HEK293 (cell line): ENCODE data around the gene PLEKHA6.

Experiments used
- CTCF ChIA-PET: fragments of 350-600 bp; formaldehyde crosslinking; extraction: SDS; loops from one replicate; lab custom pipeline; 2021; ENCODE audit warnings: antibody characterized with exemption; lab: Yijun Ruan, JAX
- POLR2A ChIA-PET: fragments of 300-600 bp; formaldehyde crosslinking; extraction: SDS; loops from one replicate; lab custom pipeline; 2020; ENCODE audit warnings: antibody characterized with exemption, inconsistent platforms; lab: Yijun Ruan, JAX
- H3K27ac ChIP-seq: fragments of 200-500 bp; sonication (Bioruptor generic); 2 replicates; pipeline ENCODE4 v1.5.1; 2014; ENCODE audit warnings: low read depth, low read length, control low read depth, inconsistent platforms; ENCODE audit errors: extremely low read depth
- H3K36me3 ChIP-seq, 2 experiments: fragments of 200-500 bp in 1 of 2; sonication (Bioruptor generic) in 1 of 2; 1 replicate in 1 of 2; 2 replicates in 1 of 2; pipeline ENCODE4 v1.5.1; 2014 to 2017; ENCODE audit warnings: inconsistent platforms in 2 of 2, low read length in 2 of 2; ENCODE audit not compliant: control insufficient read depth in 2 of 2, insufficient read depth in 1 of 2
- H3K4me1 ChIP-seq: fragments of 200-500 bp; sonication (Bioruptor generic); 2 replicates; pipeline ENCODE4 v1.5.1; 2014; ENCODE audit warnings: mild to moderate bottlenecking, low read length, inconsistent platforms; ENCODE audit not compliant: control insufficient read depth, insufficient read depth
- H3K4me3 ChIP-seq: 2 replicates; pipeline ENCODE4 v1.5.1; 2011; ENCODE audit warnings: low read depth, mild to moderate bottlenecking, control low read depth, low read length, moderate library complexity
- H3K9me3 ChIP-seq: fragments of 200-500 bp; sonication (Bioruptor generic); 2 replicates; pipeline ENCODE4 v1.5.1; 2014; ENCODE audit warnings: low read depth, low read length, inconsistent platforms; ENCODE audit not compliant: control insufficient read depth, insufficient read depth
- EGR2 ChIP-seq: fragments of 450-650 bp; formaldehyde crosslinking; IDR thresholded peaks from 2 replicates; pipeline ENCODE4 v1.5.1; 2016; ENCODE audit warnings: low read depth, missing biosample characterization, missing genetic modification characterization
- GLIS1 ChIP-seq: fragments of 450-650 bp; formaldehyde crosslinking; IDR thresholded peaks from 2 replicates; pipeline ENCODE4 v1.5.1; 2016; ENCODE audit warnings: missing biosample characterization, missing genetic modification characterization
- GLIS2 ChIP-seq: fragments of 450-650 bp; formaldehyde crosslinking; IDR thresholded peaks from 2 replicates; pipeline ENCODE4 v1.5.1; 2016; ENCODE audit warnings: missing biosample characterization, missing genetic modification characterization
- KLF10 ChIP-seq: fragments of 450-650 bp; IDR thresholded peaks from 2 replicates; pipeline ENCODE4 v1.5.1; 2018; ENCODE audit warnings: missing biosample characterization, mild to moderate bottlenecking, missing genetic modification characterization
- KLF16 ChIP-seq: fragments of 450-650 bp; formaldehyde crosslinking; IDR thresholded peaks from 2 replicates; pipeline ENCODE4 v1.5.1; 2017; ENCODE audit warnings: missing biosample characterization, missing genetic modification characterization
- SP3 ChIP-seq: fragments of 450-650 bp; formaldehyde crosslinking; IDR thresholded peaks from 2 replicates; pipeline ENCODE4 v1.5.1; 2016; ENCODE audit warnings: missing biosample characterization, missing genetic modification characterization
- TSHZ1 ChIP-seq: fragments of 450-650 bp; formaldehyde crosslinking; IDR thresholded peaks from 2 replicates; pipeline ENCODE4 v1.5.1; 2016; ENCODE audit warnings: missing biosample characterization, missing genetic modification characterization, borderline replicate concordance
- ZBTB44 ChIP-seq: fragments of 450-650 bp; IDR thresholded peaks from 2 replicates; pipeline ENCODE4 v1.5.1; 2018; ENCODE audit warnings: missing biosample characterization, mild to moderate bottlenecking, missing genetic modification characterization
- ZFHX2 ChIP-seq: fragments of 450-650 bp; formaldehyde crosslinking; conservative IDR thresholded peaks from 2 replicates; pipeline ENCODE4 v1.5.1; 2016; ENCODE audit warnings: missing biosample characterization, missing genetic modification characterization
- ZNF10 ChIP-seq: fragments of 450-650 bp; formaldehyde crosslinking; IDR thresholded peaks from 2 replicates; pipeline ENCODE4 v1.5.1; 2017; ENCODE audit warnings: missing biosample characterization, missing genetic modification characterization
- ZNF157 ChIP-seq: fragments of 450-650 bp; formaldehyde crosslinking; IDR thresholded peaks from 2 replicates; pipeline ENCODE4 v1.5.1; 2016; ENCODE audit warnings: missing biosample characterization, missing genetic modification characterization
- ZNF211 ChIP-seq: fragments of 450-650 bp; formaldehyde crosslinking; IDR thresholded peaks from 2 replicates; pipeline ENCODE4 v1.5.1; 2016; ENCODE audit warnings: low read depth, missing biosample characterization, missing genetic modification characterization
- ZNF366 ChIP-seq: fragments of 450-650 bp; formaldehyde crosslinking; conservative IDR thresholded peaks from 2 replicates; pipeline ENCODE4 v1.5.1; 2016; ENCODE audit warnings: missing biosample characterization, missing genetic modification characterization
- ZNF37A ChIP-seq: fragments of 450-650 bp; IDR thresholded peaks from 2 replicates; pipeline ENCODE4 v1.5.1; 2018; ENCODE audit warnings: missing biosample characterization, missing genetic modification characterization
- ZNF398 ChIP-seq: fragments of 450-650 bp; formaldehyde crosslinking; IDR thresholded peaks from 2 replicates; pipeline ENCODE4 v1.5.1; 2017; ENCODE audit warnings: missing biosample characterization, missing genetic modification characterization
- ZNF529 ChIP-seq: fragments of 450-650 bp; formaldehyde crosslinking; IDR thresholded peaks from 2 replicates; pipeline ENCODE4 v1.5.1; 2017; ENCODE audit warnings: missing genetic modification characterization, missing biosample characterization; ENCODE audit not compliant: insufficient replicate concordance
- ZNF549 ChIP-seq: fragments of 450-650 bp; IDR thresholded peaks from 2 replicates; pipeline ENCODE4 v1.5.1; 2018; ENCODE audit warnings: missing biosample characterization, missing genetic modification characterization, mild to moderate bottlenecking, inconsistent platforms, moderate library complexity
- ZSCAN16 ChIP-seq: fragments of 450-650 bp; formaldehyde crosslinking; IDR thresholded peaks from 2 replicates; pipeline ENCODE4 v1.5.1; 2016; ENCODE audit warnings: missing biosample characterization, missing genetic modification characterization
- TF ChIP-seq, protein P1 (sequence below): fragments of 450-650 bp; formaldehyde crosslinking; IDR thresholded peaks from 2 replicates; pipeline ENCODE4 v1.5.1; 2016; ENCODE audit warnings: missing biosample characterization, missing genetic modification characterization
- TF ChIP-seq, protein P2 (sequence below): fragments of 450-650 bp; IDR thresholded peaks from 2 replicates; pipeline ENCODE4 v1.5.1; 2018; ENCODE audit warnings: missing biosample characterization, missing genetic modification characterization
- TF ChIP-seq, protein P3 (sequence below): fragments of 450-650 bp; formaldehyde crosslinking; IDR thresholded peaks from 2 replicates; pipeline ENCODE4 v1.5.1; 2016; ENCODE audit warnings: missing biosample characterization, missing genetic modification characterization
- TF ChIP-seq, protein P4 (sequence below): fragments of 450-650 bp; formaldehyde crosslinking; IDR thresholded peaks from 2 replicates; pipeline ENCODE4 v1.5.1; 2016; ENCODE audit warnings: missing biosample characterization, missing genetic modification characterization, low read depth

The PLEKHA6 gene

DNA sequence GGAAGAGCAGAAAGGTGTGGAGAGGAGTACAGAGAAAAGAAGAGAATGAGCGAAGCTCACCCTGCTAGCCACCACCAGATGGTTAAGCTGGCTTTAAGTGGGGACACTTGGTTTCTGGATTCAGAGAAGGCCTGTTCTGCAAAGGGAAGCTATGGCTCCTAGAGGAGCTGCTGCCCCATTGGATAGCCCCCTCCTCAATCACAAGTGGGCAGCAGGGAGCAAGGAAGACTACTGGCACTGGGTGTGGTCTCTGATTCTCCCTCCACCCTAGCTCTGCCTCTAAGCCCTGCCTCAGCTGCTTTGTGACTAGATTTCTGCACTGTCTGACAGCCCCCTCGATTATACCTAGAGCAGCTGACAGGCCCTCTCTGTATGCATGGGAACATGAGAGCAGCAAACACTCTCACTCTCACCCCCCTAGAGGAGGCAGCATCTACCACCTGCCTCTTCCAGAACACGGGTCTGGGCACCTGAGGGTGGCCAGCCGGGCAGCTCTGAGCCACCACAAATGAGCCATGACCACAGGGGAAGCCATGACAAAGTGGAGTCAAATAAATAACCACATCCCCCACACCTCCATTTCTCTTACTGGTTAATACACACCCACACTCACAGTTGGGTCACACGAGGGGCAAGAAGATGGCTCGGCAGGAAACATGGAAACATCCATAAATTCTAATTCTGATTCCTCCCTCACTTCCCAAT is 13.6 kb downstream of the PLEKHA6 start (continued):
- no peak for TF ChIP-seq ZSCAN16
- TF ChIP-seq GLIS1 (tag by site-specific recombination) = no peak
- TF ChIP-seq KLF10 (tag by site-specific recombination) = no peak
- TF ChIP-seq, protein P1, sequence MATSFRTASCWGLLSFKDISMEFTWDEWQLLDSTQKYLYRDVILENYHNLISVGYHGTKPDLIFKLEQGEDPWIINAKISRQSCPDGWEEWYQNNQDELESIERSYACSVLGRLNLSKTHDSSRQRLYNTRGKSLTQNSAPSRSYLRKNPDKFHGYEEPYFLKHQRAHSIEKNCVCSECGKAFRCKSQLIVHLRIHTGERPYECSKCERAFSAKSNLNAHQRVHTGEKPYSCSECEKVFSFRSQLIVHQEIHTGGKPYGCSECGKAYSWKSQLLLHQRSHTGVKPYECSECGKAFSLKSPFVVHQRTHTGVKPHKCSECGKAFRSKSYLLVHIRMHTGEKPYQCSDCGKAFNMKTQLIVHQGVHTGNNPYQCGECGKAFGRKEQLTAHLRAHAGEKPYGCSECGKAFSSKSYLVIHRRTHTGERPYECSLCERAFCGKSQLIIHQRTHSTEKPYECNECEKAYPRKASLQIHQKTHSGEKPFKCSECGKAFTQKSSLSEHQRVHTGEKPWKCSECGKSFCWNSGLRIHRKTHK (tag by site-specific recombination) = no peak
- TF ChIP-seq ZNF10 (tag by site-specific recombination) = no peak
- TF ChIP-seq TSHZ1 (tag by site-specific recombination) = no peak
- TF ChIP-seq ZNF157 = no peak
- TF ChIP-seq ZNF529 = no peak
- TF ChIP-seq, protein P2, sequence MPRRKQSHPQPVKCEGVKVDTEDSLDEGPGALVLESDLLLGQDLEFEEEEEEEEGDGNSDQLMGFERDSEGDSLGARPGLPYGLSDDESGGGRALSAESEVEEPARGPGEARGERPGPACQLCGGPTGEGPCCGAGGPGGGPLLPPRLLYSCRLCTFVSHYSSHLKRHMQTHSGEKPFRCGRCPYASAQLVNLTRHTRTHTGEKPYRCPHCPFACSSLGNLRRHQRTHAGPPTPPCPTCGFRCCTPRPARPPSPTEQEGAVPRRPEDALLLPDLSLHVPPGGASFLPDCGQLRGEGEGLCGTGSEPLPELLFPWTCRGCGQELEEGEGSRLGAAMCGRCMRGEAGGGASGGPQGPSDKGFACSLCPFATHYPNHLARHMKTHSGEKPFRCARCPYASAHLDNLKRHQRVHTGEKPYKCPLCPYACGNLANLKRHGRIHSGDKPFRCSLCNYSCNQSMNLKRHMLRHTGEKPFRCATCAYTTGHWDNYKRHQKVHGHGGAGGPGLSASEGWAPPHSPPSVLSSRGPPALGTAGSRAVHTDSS (tag by site-specific recombination) = no peak
- TF ChIP-seq GLIS2 = no peak

- TF ChIP-seq, protein P3, sequence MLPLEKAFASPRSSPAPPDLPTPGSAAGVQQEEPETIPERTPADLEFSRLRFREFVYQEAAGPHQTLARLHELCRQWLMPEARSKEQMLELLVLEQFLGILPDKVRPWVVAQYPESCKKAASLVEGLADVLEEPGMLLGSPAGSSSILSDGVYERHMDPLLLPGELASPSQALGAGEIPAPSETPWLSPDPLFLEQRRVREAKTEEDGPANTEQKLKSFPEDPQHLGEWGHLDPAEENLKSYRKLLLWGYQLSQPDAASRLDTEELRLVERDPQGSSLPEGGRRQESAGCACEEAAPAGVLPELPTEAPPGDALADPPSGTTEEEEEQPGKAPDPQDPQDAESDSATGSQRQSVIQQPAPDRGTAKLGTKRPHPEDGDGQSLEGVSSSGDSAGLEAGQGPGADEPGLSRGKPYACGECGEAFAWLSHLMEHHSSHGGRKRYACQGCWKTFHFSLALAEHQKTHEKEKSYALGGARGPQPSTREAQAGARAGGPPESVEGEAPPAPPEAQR (tag by site-specific recombination) = no peak
- TF ChIP-seq ZNF211 (tag by site-specific recombination) = no peak
- TF ChIP-seq ZNF549 (tag by site-specific recombination) = no peak
- no peak for TF ChIP-seq ZNF37A
- TF ChIP-seq ZNF366 (tag by site-specific recombination) = no peak
- TF ChIP-seq ZFHX2 (tag by site-specific recombination) = peak; percentile 83
- TF ChIP-seq, protein P4, sequence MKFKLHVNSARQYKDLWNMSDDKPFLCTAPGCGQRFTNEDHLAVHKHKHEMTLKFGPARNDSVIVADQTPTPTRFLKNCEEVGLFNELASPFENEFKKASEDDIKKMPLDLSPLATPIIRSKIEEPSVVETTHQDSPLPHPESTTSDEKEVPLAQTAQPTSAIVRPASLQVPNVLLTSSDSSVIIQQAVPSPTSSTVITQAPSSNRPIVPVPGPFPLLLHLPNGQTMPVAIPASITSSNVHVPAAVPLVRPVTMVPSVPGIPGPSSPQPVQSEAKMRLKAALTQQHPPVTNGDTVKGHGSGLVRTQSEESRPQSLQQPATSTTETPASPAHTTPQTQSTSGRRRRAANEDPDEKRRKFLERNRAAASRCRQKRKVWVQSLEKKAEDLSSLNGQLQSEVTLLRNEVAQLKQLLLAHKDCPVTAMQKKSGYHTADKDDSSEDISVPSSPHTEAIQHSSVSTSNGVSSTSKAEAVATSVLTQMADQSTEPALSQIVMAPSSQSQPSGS (tag by site-specific recombination) = no peak
- no peak for TF ChIP-seq SP3 (tag by site-specific recombination)
- TF ChIP-seq ZNF398 (tag by site-specific recombination) = peak; percentile 46; the same call in 1 of the 2 replicates
- TF ChIP-seq EGR2 (tag by site-specific recombination) = peak; percentile 87
- TF ChIP-seq ZBTB44 (tag by site-specific recombination) = no peak
- no peak for TF ChIP-seq KLF16 (tag by site-specific recombination)
- Histone ChIP-seq H3K36me3 (no peaks in the 10 kb centered on the region), H3K4me1 (peaks cover 2% of the 10 kb centered on the region; the same call in 1 of the 2 replicates), H3K9me3 (no peaks in the 10 kb centered on the region), H3K27ac (no peak overlapping the region), H3K4me3 (no peak overlapping the region)
- ChIA-PET POLR2A (interaction anchor here (0.6 kb wide), 1 partner anchor 137 kb away, joined by 3 read pairs; no protein-coding TSS in a partner anchor), CTCF (interaction anchor here (0.5 to 2.0 kb wide), 9 partner anchors 9 to 300 kb away, joined by 3 to 7 read pairs (median 3); partner anchors contain the start of gene GOLT1A)
Measured at GRCh38 chr1:204345438-204345841, 14.3 kb downstream of the PLEKHA6 start.
